Nephron progenitor cell (in vitro differentiated cells): ENCODE data around the gene UNCX.

ENCODE experiments used
- DNase-seq: peaks from one replicate; pipeline ENCODE4 v3.0.0; 2021
- H3K27ac Mint-ChIP-seq: 2 replicates; pipeline ENCODE4 v1.8.0; 2021; ENCODE audit warnings: mild to moderate bottlenecking, moderate library complexity, mixed read lengths
- H3K27me3 Mint-ChIP-seq: 2 replicates; pipeline ENCODE4 v1.8.0; 2021; ENCODE audit warnings: mild to moderate bottlenecking, low read depth, mixed read lengths; ENCODE audit not compliant: poor library complexity
- H3K36me3 Mint-ChIP-seq: 2 replicates; pipeline ENCODE4 v1.8.0; 2021; ENCODE audit warnings: low read depth, mixed read lengths
- H3K4me1 Mint-ChIP-seq: 2 replicates; pipeline ENCODE4 v1.8.0; 2021; ENCODE audit warnings: mixed read lengths
- H3K4me3 Mint-ChIP-seq: 2 replicates; pipeline ENCODE4 v1.8.0; 2021; ENCODE audit warnings: mild to moderate bottlenecking, moderate library complexity, mixed read lengths
- H3K9me3 Mint-ChIP-seq: 2 replicates; pipeline ENCODE4 v1.8.0; 2021; ENCODE audit warnings: mild to moderate bottlenecking, moderate library complexity, mixed read lengths
- TF ChIP-seq, protein P1 (sequence below): fragments of 200-600 bp; sonication (generic); IDR thresholded peaks from 2 replicates; pipeline ENCODE4 v1.5.0; 2021; ENCODE audit warnings: antibody characterized with exemption

The UNCX gene

DNA sequence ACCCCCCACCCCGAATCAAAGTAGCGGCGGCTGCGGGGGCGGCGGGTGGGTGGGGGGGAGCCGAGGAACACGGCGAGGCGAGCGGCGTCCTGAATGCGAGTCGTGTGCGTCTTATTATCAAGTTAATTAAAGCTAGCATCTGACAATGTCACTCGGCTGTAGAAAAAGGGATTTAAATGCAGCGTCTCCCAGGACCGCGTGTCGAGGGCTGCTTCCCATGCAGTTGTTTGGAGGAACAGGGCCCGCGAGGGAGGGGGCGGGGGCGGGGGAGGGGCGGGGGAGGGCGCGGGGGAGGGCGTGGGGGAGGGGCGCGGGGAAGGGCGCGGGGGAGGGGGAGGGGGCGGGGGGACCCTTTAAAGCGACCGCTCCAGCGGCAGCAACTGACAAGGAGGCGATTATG lies 2.7 kb upstream of the UNCX start:
- Mint-ChIP-seq H3K27ac (no peak overlapping the region), H3K27me3 (peaks cover 93% of the 10 kb centered on the region), H3K4me3 (peak overlapping the region; percentile 38), H3K4me1 (peaks cover 63% of the 10 kb centered on the region), H3K36me3 (no peaks in the 10 kb centered on the region), H3K9me3 (no peaks in the 10 kb centered on the region)
- DNase-seq, result no peak
- TF ChIP-seq, protein P1, sequence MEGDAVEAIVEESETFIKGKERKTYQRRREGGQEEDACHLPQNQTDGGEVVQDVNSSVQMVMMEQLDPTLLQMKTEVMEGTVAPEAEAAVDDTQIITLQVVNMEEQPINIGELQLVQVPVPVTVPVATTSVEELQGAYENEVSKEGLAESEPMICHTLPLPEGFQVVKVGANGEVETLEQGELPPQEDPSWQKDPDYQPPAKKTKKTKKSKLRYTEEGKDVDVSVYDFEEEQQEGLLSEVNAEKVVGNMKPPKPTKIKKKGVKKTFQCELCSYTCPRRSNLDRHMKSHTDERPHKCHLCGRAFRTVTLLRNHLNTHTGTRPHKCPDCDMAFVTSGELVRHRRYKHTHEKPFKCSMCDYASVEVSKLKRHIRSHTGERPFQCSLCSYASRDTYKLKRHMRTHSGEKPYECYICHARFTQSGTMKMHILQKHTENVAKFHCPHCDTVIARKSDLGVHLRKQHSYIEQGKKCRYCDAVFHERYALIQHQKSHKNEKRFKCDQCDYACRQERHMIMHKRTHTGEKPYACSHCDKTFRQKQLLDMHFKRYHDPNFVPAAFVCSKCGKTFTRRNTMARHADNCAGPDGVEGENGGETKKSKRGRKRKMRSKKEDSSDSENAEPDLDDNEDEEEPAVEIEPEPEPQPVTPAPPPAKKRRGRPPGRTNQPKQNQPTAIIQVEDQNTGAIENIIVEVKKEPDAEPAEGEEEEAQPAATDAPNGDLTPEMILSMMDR, result no peak

DNA sequence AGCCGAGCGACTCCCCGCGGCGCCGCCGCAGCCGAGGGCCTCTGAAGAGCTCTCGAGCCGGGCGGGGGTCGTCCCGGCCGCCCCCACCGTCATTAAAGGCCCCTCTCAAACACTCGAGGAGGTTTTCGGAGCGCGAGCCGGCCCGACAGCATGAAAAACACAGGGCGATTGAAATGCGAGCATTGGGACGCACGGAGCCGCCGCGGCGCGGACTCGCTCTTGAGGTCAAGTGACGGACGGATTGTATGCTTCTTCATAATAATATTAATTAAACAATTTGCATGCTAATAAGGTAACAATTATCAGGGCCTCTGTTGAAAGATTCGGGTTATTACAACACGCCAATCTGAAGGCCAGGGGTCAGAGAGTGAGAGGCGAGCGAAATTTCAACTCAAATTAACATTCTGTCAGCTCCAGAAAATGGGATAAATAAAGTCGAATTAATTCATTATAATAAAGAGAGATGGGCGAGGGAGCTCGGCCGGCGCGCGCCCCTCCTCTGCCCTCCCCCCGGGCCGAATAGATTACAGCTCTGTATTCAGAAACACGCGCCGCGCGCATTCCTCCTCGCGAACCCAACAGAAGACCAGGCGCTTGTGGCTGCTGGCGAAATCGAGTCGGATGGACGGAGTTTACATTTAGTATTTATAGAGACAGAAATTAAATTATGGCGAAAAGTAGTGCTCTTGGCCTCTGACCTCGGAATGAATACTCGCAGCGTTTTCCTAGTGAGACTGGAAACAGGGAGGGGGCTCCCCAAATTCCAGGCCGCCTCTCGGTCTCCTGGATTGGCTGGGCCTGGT lies 2.1 kb upstream of the UNCX start:
- H3K4me1 Mint-ChIP-seq, result peaks cover 62% of the 10 kb centered on the region
- H3K27ac Mint-ChIP-seq, result no peak overlapping the region
- TF ChIP-seq, protein P1, result no peak
- H3K9me3 Mint-ChIP-seq, result no peaks in the 10 kb centered on the region
- peaks cover 93% of the 10 kb centered on the region for H3K27me3 Mint-ChIP-seq
- no peaks in the 10 kb centered on the region for H3K36me3 Mint-ChIP-seq
- DNase-seq, result peak; percentile 57
- peak overlapping the region; percentile 75 for H3K4me3 Mint-ChIP-seq

DNA sequence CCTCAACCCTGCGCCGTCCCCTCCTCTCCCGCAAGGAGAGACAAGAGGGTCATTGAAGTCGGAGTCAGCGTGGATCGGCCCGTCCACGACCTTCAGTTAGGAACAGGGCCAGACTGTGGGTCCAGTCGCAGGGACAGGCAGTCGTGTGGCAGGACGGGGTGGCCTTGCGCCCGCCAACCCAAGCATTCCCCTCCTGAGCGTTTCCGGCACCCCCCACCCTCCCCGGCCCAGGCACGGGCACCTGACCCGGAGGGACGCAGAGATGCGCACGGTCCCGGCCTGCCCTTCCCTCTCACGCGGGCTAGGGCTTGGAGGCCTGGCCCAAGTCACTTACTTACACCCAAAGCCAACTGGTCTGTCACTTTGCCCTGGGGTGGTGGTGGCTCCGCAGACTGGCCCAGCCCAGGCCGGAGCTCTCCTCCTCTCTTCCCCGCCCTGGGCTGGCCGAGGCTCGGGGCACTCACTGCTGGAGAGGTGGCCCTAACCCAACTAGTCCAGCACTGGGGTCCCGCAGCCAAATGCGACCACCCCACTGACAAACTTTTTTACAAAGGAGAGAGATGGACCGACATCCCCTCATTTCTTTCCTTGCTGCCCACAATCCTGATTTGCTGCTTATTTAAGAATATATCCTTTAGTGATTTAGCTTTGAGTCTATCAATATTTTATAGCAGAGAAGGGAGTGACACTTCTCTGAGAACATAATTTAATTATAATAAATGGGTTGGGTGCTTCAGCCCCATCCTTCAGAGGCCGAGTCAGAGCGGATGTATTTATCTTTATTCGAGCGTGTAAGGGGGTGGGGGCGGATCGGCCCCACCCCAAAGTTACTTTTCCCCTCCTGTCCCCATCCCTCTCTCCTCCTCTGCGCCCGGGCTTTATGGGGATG lies 1.2 kb upstream of the UNCX start:
- Mint-ChIP-seq H3K9me3 (no peaks in the 10 kb centered on the region), H3K36me3 (no peaks in the 10 kb centered on the region), H3K27me3 (peaks cover 88% of the 10 kb centered on the region), H3K4me3 (peak overlapping the region; percentile 80), H3K27ac (no peak overlapping the region), H3K4me1 (peaks cover 54% of the 10 kb centered on the region)
- peak; percentile 46 for DNase-seq
- TF ChIP-seq, protein P1, result no peak

GRCh38 chr7:1232103-1232466 lies 587 bp upstream of the UNCX start:
- Mint-ChIP-seq H3K4me1 (peaks cover 48% of the 10 kb centered on the region), H3K27ac (no peak overlapping the region), H3K9me3 (no peaks in the 10 kb centered on the region), H3K27me3 (peaks cover 86% of the 10 kb centered on the region), H3K4me3 (peak overlapping the region; percentile 80), H3K36me3 (no peaks in the 10 kb centered on the region)
- TF ChIP-seq, protein P1, result no peak
- DNase-seq, result no peak

- Mint-ChIP-seq H3K4me3 (peak overlapping the region; percentile 81), H3K4me1 (peaks cover 39% of the 10 kb centered on the region), H3K27ac (no peak overlapping the region), H3K36me3 (no peaks in the 10 kb centered on the region), H3K27me3 (peaks cover 86% of the 10 kb centered on the region), H3K9me3 (no peaks in the 10 kb centered on the region)
- TF ChIP-seq, protein P1, result no peak
- DNase-seq, result peak; percentile 49
Measured at GRCh38 chr7:1233333-1234048, 819 bp downstream of the UNCX start.
